NCI-H1930 (cell line): ENCODE results near the gene NPY1R.
A peak's percentile ranks its signal among the peaks of the same experiment; 100 is the strongest.

Source experiments
- DNase-seq, 2 experiments: peaks; one replicate each; lab custom pipeline; 2025; lab: John Stamatoyannopoulos, UW

Gene NPY1R

DNA sequence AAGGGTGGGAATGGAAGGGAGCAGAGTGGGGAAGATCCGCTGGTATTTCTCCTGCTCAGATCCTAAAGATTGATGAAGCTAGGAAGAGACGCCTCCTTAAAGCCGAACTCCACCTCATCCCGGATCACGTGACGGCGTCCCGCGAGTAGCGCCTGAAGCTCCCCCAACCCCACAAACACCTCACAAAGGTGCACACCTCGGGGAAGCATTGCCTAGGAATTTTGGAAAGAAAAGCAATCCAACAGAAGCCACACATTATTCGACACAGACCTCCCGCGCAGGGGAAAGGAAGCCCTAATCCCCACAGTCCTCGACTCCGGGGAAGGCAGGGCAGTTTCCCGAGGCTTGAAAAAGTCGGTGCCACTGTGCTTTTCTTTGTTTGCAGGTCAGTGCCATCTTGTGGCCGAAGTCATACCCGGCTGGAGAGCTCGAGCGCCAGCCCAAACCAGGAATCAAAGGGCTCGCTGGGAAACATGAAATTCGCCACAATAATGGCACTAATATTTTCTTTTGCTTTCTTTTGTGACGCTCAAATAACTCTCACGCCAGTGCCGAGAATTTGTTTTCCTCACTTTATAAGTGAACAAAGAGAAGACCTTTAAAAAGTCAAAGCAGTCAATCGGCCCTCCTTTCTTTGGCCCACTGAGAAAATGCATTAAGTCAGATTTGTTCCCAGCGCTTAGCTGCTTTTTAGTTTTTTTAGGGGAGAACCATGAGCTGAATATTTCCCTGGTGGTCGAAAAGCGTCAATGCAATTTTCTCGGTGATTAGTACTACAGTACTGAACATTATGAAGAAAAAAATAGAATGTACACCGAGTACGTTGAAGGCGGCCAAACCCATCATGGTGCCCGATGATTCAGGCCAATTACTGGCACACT, at the start of gene NPY1R:
TSS of gene NPY1R (minus strand) at position 71 of the 881 bp plus-strand sequence. CDS start 6,042 bp downstream, outside the sequence.
- DNase-seq, result peak; percentile 57 to 63

DNA sequence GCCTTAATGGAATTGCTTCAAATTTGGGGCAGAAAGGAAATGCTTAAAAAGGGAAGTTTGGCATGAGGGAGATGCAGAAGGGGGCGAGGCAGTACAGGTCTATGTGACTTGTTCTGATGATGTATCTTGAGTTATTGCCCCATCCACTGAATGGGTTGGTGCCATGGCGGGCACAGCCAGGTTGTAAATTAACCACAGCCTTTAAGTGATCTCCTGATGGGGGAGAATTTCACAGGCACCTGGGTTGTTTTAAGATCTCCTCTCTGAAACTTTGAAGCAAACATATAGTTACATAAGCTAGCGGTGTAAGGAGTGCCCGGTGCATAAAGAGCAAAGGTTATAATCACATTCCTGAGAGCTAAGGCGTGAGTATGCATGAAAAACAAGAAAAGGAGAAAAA, 48.3 kb upstream of the NPY1R start:
- no peak for DNase-seq

DNA sequence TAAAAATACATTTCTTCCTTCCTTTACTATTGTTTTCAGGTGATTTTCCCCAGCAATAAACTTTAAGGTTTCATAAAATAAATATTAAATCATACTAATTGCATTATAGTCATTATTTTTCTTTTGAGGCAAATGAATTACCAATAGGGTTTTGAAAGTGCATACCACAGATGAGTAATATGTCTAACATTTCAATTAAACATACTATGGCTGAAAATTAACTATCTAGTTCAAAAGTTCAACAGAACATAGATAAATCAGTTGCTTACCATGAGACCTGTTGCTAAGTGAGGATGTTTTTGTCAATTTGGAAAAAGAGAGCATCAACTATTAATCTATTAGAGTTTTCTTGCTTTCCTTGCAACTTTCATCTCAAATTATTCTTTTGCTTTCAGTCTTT, 46.3 kb upstream of the NPY1R start:
- DNase-seq, result no peak

DNA sequence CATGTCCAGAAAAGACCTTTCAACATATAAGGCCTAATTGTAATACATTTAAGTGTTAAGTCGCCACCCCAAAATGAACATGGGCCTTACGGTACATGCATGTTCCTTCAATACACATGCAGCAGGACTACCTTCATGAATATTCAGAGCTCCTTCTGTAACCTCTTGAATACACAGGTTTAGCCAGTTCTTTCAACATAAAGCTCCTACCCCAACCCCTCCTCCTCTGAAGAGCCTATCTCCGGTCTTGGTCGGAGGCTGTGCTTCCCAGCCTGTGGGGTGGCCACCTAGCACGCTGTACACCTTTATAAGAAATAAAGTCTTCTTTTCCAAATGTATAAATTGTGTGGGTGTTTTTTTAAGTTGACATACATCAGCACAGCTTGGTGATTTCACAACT, 39.6 kb upstream of the NPY1R start:
- no peak for DNase-seq

DNA sequence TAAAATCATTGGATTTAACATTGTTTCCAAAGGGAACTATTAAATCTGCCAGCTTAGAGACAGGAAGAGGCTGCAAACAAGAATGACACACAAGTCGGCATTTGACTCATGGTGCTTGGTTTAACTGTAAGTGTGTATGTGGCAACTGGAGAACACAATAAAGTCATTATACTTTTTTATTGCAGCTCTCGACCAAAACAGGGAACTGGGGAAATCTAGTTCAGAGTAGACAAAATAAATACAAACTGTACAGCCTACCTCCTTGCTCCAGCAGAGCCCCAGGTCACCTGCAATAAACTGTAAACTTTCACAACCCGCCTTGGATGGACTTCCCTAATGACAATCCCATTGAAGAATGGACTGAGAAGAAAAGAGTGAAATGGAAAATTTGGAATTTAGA, 35.3 kb upstream of the NPY1R start:
- DNase-seq, result no peak

DNA sequence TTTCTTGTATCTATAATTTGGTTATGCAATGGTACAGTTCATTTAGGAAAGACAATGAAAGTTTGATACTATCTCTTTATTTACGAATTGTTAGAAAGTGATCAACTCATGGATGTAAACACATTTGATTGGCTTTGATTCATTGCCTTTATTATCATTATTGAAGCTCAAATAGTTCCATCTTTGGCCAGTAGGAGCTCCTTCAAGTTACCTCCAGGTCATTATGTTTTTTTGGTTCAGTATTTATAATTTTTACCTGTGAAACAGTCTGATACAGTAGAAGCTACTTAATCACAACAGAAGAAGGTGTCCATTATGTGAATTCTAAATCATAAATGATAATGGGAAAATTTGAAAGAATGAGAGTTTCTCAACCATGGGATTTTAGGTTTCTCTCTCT, 23.7 kb upstream of the NPY1R start:
- no peak for DNase-seq

DNA sequence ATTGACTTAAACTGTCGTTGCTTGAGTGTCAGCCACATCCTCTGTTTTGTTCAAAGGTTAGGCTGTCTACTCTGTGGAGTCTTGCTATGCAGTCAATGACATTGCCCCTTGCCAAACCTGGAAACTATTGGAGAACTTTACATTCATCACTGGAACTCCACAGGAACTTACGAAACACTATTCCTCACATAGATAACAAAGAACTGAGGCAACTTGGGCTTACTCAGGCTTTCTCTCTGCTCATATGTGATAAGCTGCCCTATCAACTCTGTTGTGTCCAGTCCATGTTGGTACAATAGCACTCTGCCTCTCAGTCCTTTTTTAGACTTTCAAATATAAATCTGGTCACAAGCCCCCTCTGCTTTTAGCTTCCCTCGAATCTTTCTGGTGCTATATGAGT, 20.7 kb upstream of the NPY1R start:
- no peak for DNase-seq

DNA sequence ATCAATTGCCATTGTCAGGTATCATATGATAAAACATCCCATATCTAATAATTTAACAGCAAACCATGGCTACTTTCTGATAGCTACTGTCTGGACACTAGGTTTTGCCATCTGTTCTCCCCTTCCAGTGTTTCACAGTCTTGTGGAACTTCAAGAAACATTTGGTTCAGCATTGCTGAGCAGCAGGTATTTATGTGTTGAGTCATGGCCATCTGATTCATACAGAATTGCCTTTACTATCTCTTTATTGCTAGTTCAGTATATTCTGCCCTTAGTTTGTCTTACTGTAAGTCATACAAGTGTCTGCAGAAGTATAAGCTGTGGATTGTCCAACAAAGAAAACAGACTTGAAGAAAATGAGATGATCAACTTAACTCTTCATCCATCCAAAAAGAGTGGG, 18.3 kb upstream of the NPY1R start:
- no peak for DNase-seq

DNA sequence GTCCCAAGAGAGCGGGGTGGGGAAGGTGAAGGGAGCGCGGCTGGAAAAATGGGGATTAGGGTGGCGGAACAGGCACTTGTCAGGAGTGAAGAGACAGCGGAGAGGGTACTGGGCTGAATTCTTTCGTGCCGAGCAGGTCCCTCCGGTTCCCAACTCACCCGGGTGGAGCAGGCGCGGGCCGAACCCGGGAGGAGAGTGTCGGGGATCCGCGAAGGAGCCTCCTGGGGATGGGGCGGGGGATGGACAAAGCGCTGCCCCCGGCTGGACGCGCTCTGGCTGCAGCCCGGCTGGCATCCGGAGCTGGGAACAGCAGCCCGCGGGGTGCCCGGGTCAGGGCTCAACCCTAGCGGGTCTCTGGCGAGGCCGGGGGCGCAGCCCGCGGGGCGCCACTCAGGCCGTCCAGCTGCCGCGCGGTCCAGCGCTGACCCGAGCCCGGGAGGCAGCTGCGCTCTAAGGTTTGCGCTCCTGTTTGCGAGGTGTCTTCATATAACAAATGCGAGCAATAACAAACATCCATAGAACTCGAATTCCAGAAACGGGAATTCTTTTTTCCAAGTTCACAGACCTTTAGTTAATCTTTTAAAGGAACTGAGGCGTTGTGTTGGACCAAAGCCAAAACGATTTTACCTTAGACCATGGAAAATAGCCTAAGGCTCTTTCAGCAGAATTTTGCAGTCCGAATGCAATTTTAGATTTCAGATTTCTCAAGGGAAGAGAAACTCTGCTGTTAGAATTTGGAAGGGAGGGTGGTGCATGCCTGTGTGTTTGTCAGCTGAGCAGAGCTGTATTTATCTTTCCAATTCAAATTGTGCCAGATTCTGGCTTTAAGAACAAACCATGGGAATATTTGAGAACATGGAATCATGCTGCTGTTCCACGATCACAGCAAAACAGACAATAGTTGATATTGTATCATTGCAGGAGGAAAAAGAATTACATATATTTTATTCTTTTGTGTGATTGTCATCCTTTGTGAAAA, 12.0 kb upstream of the NPY1R start:
- no peak for DNase-seq

DNA sequence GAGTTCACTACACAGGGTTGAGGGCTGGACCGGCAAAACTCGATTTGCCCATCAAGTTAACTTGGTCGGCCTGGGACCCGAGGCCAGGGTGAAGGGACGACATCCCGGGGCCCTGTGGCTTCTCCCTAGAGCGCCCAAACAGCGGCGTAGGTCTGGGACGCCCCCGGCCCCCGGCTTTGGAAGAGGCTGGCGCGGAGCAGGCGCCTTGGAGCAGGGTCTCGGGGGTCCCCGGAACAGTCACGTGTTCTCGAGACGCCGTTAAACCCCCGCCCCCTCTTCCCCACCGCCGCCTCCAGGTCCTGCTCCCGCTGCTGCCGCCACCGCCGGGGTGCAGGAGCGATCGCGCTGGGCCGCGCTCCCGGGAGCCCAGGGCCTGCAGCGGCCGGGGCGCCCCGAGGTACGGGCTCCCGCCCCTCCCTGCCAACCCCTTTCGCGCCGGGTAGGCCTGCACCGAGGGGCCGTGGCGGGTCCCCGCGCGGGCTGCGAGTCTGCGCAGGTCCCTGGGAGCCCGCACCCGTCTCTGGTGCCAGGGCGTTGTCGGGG, 11.3 kb upstream of the NPY1R start, which contains the start of gene NPY5R:
TSS of gene NPY5R (plus strand) at position 289 of the 543 bp plus-strand sequence. CDS start 6,382 bp downstream, outside the sequence.
- no peak for DNase-seq

DNA sequence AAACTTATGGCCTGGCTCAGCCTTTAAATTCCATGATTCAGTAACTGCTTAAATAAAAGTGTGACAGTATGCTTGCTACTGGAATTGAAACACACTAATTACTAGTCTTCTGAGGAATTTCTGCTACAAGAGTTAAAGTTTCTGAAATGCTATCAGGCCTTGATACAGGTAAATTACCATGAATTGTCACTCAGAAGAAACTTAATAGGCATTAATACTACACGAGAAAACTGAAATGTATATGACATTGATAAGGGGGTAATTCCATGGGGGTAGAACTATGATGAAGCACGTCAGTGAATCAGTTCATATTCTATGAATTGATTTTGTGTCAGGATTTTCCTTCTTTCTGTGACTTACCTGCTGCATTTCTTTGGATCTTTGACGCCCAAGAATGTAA, 3.0 kb upstream of the NPY1R start:
- no peak for DNase-seq

DNA sequence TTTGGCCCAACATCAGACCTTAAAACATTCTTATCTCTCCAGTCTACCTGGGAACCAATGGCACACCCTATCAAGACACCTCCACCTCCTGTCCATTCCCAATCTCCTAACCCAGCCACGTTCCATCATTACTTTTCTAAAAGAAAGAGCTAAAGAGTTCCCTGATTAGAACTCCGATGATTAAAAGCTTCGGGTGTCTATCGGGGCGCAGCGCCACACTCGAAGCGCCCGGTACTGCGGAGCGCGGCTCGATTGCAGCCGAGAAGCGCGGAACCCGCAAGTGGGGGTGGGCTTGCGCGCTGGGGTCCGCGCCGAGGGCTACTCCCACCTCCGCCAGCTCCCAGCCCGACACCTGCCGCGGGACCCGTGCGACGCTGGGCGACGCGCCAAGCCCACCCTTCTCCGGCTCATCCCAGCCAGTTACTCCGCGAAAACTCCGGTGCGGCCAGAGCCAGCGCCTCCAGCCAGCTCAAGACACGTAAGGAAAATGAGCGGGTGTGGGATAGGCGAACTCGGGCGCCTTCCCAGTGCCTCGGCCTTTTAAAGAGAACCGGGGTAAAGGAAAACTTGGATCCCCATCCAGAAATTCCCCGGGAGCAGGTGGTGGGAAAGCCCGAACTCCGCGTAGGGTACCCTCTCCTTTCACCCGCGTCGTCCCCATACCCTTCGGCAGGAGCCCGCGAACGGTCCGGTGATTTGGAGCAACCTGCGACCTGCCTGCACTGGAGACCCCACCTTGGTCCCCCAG, 593 bp downstream of the NPY1R start:
- DNase-seq, result no peak

DNA sequence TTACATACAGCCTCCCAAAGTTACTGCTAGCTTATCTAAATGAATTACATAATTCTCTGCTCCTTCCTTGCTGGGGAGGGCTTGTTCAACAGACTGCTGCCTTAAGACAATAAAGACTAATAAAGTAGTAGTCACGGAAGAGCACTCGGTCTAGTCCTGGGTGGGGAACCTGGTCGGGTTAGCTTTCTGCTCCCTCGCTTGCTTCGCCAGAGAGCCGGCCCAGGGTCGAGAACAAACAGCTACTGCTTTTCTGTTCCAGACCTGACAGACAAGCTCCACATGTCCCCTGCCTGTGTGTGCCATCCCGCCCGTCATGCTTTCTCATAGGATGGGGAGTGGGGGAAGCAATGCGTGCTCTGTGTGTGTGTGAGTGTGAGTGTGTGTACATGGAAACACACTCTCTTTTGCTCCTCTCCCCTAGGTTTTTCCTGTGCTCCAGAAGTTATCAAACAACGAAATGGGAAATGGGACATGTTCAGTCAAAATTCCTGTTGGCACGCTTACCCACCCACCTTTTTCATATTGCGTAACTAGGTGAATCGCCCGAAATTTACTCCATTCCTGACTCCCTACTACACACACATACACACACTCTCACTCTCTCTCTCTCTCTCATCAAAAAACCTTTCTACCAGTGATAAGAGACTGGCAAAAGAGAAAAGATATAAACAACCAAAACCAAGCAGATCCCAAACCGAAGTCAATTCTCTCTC, 1.3 kb downstream of the NPY1R start:
- DNase-seq, result no peak

DNA sequence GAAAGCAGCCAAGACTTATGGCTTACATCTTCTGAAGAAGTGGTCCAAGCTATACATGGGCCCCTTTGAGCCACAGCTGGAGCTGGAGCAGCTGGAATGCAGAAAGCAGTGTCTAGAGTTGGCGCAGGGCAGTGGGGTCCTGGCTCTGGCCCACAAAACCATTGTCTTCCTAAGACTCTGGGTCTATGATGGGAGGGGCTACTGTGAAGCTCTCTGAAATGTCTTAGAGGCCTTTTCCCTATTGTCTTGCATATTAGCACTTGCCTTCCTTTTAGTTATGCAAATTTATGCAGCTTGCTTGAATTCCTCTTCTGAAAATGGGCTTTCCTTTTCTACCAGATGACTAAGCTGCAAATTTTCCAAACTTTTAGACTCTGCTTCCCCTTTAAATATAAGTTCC, 15.3 kb downstream of the NPY1R start:
- no peak for DNase-seq

DNA sequence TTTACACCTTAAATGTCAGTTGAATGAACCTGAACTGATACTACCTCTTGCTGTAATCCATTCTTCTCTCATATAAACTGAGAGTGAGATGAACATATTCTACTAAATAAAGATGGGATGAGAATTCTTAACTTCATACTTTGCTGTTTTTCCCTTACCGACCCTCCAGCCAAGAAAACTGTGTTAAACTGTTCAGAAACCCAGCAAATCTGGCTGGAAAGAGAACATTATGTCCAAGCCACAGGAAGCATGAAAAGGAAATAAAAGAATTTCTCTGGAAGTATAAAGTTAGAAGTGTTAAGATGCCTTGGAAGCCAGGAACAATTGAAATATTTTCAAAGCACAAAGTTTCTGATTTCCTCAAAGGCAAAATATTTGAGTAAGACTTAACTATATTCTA, 22.9 kb downstream of the NPY1R start:
- DNase-seq, result no peak

DNA sequence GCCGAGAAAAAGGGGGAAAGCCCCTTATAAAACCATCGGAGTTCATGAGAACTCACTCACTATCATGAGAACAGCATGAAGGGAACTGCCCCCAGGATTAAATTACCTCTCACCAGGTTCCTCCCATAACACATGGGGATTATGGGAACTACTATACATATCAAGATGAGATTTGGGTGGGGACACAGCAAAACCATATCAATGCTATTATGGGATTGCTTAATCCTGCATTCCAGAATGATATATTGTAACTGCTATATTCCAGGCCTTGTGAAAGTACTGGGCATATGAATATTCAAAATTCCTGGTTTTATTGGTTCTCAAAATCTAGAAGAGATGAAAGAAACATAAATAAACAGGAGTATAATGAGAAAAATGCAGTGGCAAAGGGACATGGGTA, 29.3 kb downstream of the NPY1R start:
- DNase-seq, result no peak

DNA sequence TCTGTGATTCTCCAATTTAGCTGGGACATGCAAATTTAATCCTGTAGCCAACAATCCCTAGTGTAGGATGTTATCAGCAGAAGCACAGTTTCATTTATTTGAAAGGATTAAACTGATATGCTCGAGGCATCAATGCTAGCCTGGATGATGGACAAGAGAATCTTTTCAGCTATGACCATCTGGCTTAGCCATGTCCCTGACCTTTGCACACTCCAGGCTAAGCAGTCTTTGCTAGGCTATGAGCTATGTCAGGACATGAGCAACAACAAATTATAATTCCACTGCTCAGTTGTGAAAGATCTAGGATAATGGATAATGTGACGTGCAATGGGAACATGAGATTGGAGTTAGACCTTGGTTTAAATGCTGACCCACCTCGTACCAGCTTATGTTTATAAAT, 32.0 kb downstream of the NPY1R start:
- DNase-seq, result no peak

DNA sequence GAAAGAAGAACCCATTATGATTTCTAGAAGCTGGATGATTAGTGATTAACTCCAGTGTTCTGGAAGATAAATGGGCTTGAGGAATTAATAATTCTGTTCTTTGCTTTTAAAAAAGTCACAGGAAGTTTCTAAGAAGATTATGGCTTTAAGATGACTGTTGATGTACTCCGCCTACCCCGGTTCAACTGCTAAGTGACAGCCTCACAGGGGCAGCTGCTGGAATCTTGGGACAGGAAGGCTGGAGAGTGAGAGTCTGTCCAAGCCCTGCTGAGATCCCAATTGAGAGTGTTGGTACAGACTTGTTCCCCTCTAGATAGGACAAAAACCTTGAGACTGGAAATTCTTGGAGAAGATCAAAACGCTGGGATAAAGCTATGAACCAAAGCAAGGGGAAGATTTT, 37.3 kb downstream of the NPY1R start:
- DNase-seq, result no peak

DNA sequence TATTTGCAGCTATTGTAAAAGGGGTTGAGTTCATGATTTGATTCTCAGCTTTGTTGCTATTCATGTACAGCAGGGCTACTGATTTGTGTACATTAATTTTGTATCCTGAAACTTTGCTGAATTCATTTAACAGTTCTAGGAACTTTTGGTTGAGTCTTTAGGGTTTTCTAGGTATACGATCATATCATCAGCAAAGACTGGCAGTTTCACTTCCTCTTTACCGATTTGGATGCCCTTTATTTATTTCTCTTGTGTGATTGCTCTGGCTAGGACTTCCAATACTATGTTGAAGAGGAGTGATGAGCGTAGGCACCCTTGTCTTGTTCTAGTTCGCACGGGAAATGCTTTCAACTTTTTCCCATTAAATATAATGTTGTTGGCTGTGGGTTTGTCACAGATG, 48.1 kb downstream of the NPY1R start:
- DNase-seq, result no peak

DNA sequence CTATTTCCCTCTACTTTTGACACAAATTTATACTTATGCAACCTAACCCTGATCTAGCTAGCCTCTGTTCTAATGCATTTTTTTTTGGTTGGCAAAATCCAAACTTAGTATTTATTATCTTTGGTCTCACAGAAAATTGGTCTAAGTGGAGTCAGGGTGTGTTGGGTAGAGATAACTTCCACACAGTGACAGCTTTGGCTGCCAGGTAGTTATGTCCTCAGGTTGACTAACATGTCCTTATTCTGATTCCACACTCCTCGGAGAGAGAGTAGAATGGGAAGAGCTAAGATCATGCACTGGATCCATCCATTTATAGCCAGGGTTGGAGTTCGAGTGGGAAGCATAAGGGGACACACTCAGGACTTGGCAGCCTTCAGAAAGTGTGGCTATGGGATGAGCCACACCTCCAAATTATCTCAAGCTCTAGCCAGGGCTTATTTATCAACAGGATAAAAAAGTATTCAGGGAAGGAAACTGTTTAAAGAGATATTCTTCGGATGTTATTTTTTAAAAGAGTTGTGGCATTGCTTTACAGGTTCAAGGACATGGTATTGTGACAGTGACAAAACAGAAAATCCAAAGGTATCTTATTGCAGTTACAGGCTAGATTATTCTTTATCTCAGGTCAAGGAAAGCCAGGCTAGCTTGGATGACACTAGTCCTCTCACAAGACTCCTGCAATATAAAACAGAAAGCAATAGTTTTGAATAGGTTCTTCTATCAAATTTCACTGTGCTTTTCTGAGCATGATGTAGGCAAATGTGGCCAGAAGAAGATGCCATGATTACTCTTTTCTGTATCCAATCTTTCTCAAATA, 51.5 kb downstream of the NPY1R start:
- DNase-seq, result no peak
